Heart left ventricle (tissue), 13 donors: ENCODE data around the gene FBXO17.

Experiments
- CTCF ChIP-seq, 12 donors: fragments of 200-600 bp; sonication (generic) in 4 of 12; IDR thresholded peaks; one replicate each; pipeline versions ENCODE4 v1.5.0 to v1.8.0; 2018 to 2022; ENCODE audit warnings: antibody characterized with exemption in 12 of 12, mild to moderate bottlenecking in 5 of 12
- POLR2A ChIP-seq, 2 donors: fragments of 450-650 bp; IDR thresholded peaks; one replicate each; pipeline ENCODE4 v1.6.1; 2017; ENCODE audit warnings: antibody characterized with exemption in 2 of 2, mild to moderate bottlenecking in 2 of 2, moderate library complexity in 2 of 2
- donor health status: ischemic (EF 13 %, LVEDD 7.1; RV severe dilation, severe dysfunction).
- donor health status: DM: no; HTN: yes; CAD: no.
- donor health status: DM: no; HTN: no; CAD: no.
- donor health status: ischemic (EF 25% LVEDD 6.9; RV normal size, moderate dysfunction).
- donor health status: ischemic (EF 25% LVEDD 5.7; RV mildly dilated, moderate dysfunction).
- donor health status: ischemic (EF 35%, LVEDD 5.7; RV mildly dilated, moderate dysfunction).
- donor health status: nonischemic (EF 11% LVEDD 7.7; RV severe dilation, severe dysfunction).
- donor health status: DM: yes; HTN: yes; CAD: no.
- donor health status: PGD.
- donor health status: ischemic (EF 29% LVEDD 5.4; RV normal size, mild dysfunction).
- donor health status: nonischemic (EF 23%, LVEDD 6.1; RV moderate dilation, normal function).

- TF ChIP-seq CTCF (IDR thresholded peaks at IDR 0.05) (no peak), POLR2A (IDR thresholded peaks at IDR 0.05) (no peak)
These were observed 10.8 kb downstream of the FBXO17 start for GRCh38 chr19:38964738-38965137.
